Hematopoietic multipotent progenitor cell (in vitro differentiated cells): ENCODE data around the gene SOCS2. TPM values are rescaled to one million over a fixed set of nuclear protein-coding genes. Genes with fewer than 3 reads are reported as not detected.
A peak's percentile ranks its signal among the peaks of the same experiment; 100 is the strongest.

Experiments
- DNase-seq, 3 donors: peaks; one replicate each; pipeline ENCODE4 v3.0.0-alpha.2; 2011 to 2015; ENCODE audit warnings: low read depth in 2 of 3, low spot score in 2 of 3
- total RNA-seq: library from RNA; depleted of rRNA; stranded (reverse); fragments of >200 nt; gene quantifications from one replicate; pipeline ENCODE4 v1.2.3, GENCODE V29; 2012

SOCS2 gene
- total RNA-seq, 1 donor: 128 TPM

DNA sequence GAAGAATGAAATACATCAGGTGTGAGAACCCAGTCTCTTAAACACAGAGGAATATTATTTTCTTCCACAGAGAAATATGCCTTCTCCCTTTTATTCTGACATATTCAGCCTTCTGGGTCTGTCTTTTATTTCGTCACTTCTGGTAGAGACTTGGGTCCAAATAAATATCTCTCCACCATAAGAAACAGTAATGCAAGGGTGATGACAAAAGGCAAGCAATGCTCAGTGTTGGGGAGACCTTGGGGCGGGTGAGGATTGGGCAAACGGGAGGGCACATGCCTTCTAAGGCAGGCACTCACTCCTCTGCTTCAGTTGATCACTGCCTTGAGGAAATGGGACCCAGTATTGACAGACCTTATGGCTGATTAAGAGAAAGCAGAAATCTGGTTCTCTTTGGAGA lies 6.7 kb upstream of the SOCS2 start:
- DNase-seq: no peak

- DNase-seq: no peak
Measured at GRCh38 chr12:93567174-93567573, 5.3 kb upstream of the SOCS2 start.

DNA sequence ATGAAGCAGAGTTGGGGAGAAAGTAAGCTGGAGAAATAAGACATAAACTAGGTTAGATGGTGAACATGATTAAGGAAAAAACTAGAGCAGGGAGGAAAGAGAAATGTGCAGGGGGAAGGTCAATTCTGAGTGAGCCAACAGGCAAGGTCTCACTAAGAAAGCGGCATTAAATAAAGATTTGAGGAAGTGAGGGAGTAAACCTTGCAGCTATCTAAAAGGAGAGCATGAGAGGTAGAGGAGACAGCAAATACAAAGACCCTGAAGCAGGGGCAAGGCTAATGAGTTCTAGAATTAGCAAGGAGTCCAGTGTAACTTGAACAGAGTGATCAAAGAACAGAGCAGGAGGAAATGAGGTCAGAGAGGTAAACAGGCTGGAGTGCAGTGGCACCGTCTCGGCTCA lies 4.4 kb upstream of the SOCS2 start:
- peak in 1 of 3 donors; percentile 25 for DNase-seq

GRCh38 chr12:93569301-93569655 lies 3.2 kb upstream of the SOCS2 start:
- no peak for DNase-seq

- peak; percentile 54 to 91 (median 89) for DNase-seq
Measured at GRCh38 chr12:93569656-93570551, 2.6 kb upstream of the SOCS2 start.

- peak; percentile 70 to 92 (median 85) for DNase-seq
Measured at GRCh38 chr12:93570552-93571364, 1.7 kb upstream of the SOCS2 start.

- peak; percentile 37 to 85 (median 81) for DNase-seq
Measured at GRCh38 chr12:93571365-93571924, 1.0 kb upstream of the SOCS2 start.

GRCh38 chr12:93572712-93573551 lies 457 bp downstream of the SOCS2 start:
- DNase-seq: no peak

DNA sequence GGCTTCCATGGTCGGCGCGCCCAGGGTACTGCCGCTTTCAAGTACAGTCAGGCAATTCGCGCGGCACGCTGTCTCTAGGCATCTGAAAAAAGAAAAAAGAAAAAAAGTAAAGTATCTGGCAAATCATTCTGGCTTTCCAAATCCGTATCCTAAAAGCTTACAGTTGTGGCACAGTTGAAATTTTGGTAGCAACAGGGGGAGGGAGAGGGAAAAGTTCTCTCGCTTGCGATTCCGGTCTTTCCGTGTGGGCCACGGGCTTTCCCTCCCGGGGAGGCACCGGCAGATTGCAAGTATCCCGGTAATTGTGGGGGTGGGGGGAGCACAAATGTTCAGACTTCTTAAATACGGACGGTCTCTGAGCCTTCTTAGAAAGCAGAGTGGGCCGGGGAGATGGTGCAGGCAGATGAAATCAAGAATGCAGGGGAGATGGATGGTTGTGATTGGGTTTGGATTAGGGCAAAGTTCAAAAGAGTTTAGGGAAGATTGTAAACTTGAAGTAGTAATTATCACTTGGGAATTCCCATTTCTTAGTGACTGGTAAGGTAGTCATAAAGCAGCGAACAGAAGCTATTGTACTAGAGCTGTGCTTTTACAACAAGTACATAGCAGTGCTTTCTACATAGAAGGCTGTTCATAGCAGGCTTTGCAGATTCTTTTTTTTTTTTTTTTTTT lies 1.2 kb downstream of the SOCS2 start:
- DNase-seq: peak in 1 of 3 donors; percentile 50

DNA sequence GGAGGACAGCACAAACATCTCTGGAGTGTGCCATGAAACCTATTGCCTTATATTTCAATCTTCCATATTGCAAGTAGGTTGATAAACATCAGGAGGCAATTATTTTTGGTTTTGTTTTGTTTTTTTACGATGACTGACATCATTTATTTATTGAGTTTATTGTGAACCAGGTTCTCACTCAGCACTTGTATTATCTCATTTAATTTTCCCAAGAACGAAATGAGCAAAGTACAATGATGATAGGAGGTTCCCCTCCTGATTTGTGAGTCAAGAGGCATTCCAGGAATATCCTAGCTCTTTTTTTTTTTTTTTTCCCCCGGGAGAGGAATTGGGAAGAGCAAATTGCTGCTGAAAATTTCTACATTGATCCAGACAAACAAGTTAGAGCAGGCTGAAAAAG lies 4.7 kb downstream of the SOCS2 start:
- no peak for DNase-seq

GRCh38 chr12:93578221-93578620 lies 5.7 kb downstream of the SOCS2 start:
- no peak for DNase-seq

DNA sequence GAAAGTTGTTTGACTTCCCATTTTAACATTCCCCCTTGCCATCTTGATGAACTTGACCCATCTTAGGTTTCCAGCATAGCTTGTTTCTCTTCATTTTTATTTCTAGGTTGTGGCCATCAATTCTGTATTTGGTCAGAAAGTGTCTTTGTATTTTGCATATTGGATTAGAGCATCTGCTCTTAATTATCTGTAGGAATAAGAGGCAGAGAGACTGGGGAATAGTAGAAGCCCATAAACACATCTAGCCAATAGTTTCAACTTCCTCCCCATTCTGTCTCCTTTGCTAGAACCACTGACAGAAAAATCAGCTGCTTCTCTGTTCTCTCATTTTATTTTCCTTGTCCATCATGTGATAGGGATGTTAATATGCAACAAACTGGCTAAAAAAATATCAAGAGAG lies 8.2 kb downstream of the SOCS2 start:
- no peak for DNase-seq

DNA sequence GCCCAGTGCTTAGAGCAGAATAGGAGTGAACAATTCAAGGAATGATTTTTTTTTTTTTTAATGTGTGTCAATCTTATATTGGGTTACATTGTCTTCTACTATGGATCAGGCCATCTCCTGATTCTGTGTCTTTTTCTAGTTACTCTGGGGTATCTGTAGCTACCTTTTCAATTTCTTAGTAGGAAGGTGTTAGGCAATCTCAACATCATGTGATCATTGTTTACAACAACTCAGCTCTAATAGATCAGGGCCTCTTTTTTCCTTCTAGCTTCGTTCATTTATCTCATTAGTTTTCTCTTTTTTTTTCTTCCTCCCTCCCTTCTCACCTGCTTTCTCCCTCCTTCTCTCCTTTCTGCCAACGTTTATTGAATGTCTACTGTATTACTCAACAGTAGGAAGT lies 8.9 kb downstream of the SOCS2 start:
- no peak for DNase-seq

DNA sequence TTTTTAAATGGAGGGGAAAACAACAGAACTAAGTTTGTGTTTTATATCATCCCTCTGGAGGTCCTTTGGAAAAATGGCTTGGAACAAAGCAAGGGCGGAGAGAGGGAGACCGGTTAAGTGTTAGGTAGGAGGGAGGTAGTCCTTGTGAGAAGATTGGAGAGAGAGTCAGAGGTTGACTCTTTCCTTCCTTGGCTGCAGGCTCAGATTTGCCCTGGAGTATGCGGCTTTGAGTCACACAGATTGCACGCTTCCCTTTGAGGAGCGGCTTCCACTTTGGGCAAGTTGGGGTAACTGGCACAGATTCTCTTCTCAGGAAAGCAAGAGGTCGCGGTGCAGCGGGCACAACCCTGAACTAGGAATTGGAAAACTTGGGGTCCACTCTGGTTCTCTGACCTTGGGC lies 9.9 kb downstream of the SOCS2 start:
- no peak for DNase-seq

- DNase-seq: no peak
Measured at GRCh38 chr12:93583627-93584392, 11.3 kb downstream of the SOCS2 start.

- DNase-seq: peak in 1 of 3 donors; percentile 38
Measured at GRCh38 chr12:93585247-93585646, 12.8 kb downstream of the SOCS2 start.

DNA sequence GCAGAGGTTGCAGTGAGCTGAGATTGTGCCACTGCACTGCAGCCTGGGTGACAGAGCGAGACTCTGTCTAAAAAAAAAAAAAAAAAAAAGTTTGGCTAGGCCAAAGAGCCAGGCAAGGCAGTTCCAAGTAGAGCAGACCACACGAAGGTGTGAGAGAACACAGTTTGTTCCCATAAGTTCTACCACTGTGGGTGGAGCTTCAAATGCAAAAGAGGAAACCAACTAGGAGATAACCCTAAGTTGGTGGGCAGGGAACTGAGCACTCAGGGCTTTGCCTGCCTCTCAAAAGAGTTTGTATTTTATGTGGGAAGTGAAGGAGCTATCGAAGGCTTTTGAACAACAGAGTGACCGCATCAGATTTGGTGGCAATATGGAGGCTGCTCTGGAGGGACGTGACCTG lies 15.1 kb downstream of the SOCS2 start:
- peak in 1 of 3 donors; percentile 68 for DNase-seq

DNA sequence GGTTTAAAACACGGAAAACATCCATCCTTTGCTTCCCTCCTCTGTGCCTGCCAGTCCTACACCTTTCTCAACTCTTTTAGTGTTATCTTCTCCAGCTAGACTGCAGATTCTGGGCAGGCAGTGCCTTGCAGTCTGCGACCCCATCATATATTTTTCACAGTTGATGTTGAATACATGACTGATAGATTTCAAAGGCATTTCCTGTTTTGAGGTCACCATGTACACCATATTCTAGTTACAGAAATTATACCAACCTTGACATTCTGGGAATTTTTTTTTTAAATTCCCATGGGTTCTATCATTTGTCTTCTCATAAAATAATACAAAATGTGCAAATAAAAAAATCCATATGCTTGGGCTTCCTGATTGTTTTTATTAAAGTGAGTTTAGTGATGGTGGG lies 16.6 kb downstream of the SOCS2 start:
- DNase-seq: no peak

DNA sequence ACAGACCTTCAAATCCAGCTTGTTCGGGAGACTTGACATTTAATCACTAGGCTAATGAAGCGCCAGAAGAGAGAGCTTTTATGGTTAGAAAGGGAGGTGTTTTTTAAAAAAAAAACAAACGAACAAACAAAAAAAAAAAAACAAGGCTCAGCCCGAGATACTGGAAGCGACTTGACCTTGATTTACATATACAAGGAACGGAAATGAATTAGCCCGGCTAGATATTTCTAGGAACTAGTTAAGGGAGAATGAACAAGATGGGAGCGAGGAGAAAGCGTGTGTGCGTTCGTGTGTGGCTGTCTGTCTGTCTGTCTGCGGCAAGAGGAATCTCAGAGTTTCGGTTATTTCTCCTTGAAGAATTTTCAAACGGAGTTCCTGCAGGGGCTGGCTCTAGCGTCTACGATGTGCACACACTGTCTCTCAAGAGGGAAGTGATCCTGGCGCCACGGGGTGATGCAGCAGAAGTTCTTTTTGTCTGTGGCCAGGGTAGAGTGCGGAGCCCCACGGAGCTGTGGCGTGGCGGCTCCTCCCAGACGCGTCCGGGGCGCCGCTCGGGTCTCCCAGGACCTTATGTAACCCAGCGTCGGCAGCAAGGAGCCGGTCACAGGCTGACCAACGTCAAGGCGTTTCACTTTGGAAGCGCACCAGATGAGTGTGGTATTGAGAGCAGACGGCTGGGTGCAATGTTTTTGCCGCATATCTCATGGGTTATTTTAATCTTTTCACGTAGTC lies 18.8 kb downstream of the SOCS2 start:
- DNase-seq: peak in 2 of 3 donors; percentile 75 to 77
